Middle frontal gyrus (tissue), 1 donor: ENCODE measurements around the gene ESRRA.
"Not testable (repeated sequence)": the region's sequence is repeated elsewhere in the genome, so short reads cannot be mapped to it uniquely, and the experiment has no call there.

Experiments used
- DNase-seq: peaks from one replicate; pipeline ENCODE4 v3.0.0-alpha.2; 2015; ENCODE audit warnings: low spot score; ENCODE audit errors: extremely low spot score

ESRRA gene

DNA sequence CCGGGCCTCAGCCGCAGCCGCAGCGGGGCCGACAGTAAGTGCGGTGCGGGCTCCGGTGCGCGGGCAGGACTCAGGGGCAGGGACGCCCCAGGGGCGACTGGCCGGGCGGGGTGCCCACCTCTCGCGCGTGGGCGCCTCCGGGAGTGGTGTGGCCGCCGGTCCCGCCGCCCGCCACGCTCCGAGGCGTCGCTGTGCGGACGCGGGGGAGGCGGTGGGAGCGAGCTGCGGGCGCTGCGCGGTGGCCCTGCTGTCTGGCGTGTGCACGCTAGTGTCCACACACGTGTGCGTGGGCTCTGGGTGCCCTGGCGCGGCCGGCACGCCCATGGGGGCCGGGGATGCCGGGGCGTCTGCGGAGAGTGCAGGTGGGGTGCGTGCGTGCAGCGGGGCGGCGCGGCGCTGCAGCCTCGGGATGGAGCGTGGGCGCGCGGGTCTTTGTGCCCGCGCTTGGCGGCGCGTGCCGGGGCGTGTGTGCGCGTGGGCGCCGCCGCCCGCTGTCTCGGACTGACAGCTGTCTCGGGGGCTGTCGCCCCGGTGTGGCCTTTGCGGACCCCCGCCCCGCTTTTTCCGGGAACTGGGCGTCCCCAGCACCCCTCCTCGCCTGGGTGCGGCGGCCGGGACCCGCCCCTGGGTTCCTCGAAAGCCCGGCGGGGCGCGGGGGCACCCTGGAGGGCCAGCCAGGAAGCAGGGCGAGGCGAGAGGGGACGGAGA is 13.4 kb upstream of the ESRRA start:
- DNase-seq = no peak

DNA sequence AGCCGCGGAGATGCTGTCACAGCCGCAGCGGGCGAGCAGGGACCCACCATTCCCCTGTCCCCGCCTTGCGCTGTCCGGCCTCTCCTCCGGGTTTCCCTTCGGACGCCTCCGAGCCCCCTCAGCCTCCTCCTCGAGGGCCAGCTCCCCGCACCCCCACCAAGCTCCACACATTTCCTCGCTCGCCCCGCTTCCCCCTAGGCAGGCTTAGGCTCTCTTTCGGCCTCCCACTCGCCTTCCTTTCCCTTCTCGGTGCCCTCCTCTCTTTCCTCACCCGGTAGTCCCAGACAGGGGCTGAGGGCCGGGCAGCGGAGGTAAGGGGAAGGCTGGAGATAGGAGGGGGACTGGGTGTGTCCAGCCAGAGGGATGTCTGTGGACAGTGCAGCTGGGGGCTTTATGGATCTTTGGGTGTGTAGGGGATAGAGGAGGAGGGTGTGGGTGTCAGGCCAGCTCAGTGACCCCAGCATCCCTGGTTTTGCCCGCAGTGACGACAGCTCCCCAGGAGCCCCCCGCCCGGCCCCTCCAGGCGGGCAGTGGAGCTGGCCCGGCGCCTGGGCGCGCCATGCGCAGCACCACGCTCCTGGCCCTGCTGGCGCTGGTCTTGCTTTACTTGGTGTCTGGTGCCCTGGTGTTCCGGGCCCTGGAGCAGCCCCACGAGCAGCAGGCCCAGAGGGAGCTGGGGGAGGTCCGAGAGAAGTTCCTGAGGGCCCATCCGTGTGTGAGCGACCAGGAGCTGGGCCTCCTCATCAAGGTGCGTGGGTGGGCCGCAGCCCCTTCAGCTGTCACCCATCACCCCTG is 12.7 kb upstream of the ESRRA start:
- no peak for DNase-seq

DNA sequence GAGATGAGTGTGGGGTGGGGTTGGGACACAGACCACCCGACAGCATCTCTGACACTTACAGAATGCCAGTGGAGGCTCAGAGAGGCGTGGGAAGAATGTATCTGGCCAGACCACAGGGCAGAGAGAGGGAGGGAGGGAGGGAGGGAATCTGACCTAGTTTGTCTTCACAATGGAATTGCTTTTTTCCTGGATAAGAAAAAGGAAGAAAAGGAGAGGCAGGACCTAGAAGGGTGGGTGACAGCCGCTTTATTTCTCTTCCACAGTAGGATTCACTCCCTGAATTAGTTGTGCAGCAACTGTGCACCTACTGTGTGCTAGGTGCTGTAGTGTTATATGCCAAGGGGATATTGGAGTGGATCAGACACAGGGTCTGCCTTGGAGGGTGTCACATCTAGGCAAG is 10.6 kb upstream of the ESRRA start:
- DNase-seq = no peak

DNA sequence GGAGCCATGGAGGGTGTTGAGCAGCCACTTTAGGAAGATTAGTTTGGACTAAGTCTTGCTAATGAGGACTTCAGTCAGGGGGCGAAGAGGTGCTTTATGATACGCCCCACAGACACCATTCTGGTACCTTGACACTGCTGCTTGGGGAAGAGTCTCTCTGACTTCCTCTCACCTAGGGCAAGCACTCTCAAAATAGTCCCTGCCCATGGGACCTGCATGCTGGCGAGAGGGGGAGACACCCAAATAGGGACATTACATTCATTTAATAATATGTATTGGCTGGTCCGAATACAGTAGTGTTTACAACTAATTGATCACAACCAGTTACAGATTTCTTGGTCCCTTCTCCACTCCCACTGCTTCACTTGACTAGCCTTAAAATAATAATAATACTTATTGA is 9.6 kb upstream of the ESRRA start:
- DNase-seq = no peak

DNA sequence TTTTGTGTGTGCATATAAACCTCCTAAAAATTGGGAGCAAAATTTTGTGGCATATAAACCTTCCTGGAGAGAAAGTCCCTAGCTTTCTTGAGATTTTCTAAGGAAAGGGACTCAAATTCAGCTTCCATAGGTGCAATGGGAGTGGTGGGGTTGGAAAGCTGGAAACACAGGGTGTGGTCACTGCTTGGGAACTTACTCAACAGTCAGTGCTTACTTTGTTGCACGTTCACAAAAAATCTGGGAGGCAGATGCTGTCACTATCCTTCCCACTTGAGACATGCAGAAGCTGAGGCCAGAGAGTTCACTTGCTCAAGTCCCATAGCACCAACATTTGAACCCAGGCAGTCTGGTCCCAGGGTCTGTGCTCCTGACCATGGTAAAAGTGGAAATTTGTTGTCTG is 9.1 kb upstream of the ESRRA start:
- DNase-seq = no peak

DNA sequence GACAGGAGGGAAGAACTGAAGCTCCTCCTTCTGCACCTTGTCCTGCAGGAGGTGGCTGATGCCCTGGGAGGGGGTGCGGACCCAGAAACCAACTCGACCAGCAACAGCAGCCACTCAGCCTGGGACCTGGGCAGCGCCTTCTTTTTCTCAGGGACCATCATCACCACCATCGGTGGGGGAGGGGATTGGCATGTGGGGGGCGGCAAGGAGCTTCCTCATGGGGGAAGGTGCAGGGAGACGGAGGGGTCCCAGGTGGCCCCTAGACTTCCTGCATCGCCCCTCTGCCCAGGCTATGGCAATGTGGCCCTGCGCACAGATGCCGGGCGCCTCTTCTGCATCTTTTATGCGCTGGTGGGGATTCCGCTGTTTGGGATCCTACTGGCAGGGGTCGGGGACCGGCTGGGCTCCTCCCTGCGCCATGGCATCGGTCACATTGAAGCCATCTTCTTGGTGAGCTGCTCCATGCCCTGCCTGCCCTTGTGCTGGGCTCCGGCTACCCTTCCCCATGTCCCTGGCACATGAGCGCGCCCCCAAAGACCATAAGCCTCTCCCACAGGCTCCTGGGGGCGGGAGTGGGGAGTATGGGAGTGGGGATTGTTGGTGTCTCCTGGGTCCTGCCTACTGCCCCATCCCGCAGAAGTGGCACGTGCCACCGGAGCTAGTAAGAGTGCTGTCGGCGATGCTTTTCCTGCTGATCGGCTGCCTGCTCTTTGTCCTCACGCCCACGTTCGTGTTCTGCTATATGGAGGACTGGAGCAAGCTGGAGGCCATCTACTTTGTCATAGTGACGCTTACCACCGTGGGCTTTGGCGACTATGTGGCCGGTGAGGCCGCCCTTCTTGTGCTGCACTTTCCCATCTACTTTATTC is 8.3 kb upstream of the ESRRA start:
- no peak for DNase-seq

DNA sequence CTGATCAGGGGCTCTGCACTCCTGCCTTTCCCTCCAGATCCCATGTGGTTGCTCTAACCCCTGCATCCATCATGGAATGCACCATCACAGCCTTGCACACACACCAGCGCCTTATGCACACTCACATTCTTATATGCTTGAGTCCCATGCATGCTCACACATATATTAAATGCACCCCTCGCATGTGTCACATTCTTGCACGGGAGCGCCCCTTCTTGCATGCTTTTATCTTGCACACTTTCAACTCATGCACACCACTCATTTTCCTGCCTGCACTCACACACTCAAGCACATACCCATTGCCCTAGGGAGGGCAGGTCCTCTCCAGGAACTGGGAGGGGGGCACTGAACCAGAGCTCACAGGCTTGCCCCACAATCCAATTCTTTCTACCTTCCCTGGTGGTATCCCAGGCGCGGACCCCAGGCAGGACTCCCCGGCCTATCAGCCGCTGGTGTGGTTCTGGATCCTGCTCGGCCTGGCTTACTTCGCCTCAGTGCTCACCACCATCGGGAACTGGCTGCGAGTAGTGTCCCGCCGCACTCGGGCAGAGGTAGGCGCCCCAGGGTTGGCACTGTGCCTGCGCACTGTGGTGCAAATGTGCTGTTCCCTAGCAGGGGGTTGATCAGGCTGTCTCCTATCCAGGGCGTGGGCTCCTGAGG is 7.5 kb upstream of the ESRRA start:
- no peak for DNase-seq

DNA sequence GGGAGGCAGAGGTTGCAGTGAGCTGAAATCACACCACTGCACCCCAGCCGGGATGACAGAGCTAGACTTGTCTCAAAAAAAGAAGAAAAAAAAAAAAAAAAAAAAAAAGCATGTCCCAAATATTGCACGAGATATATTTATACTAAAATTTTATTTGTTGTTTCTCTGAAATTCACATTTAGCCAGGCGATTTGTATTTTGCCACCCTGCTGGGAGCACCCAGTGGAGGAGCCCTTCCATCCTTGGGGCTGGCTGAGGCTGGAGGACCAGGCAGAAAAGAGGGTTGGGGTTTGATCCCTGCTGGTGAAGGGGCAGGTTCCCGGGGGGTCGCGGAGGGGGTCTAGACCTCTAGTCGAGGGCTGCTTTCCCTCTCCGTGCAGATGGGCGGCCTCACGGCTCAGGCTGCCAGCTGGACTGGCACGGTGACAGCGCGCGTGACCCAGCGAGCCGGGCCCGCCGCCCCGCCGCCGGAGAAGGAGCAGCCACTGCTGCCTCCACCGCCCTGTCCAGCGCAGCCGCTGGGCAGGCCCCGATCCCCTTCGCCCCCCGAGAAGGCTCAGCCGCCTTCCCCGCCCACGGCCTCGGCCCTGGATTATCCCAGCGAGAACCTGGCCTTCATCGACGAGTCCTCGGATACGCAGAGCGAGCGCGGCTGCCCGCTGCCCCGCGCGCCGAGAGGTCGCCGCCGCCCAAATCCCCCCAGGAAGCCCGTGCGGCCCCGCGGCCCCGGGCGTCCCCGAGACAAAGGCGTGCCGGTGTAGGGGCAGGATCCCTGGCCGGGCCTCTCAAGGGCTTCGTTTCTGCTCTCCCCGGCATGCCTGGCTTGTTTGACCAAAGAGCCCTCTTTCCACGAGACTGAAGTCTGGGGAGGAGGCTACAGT is 6.1 kb upstream of the ESRRA start:
- no peak for DNase-seq

DNA sequence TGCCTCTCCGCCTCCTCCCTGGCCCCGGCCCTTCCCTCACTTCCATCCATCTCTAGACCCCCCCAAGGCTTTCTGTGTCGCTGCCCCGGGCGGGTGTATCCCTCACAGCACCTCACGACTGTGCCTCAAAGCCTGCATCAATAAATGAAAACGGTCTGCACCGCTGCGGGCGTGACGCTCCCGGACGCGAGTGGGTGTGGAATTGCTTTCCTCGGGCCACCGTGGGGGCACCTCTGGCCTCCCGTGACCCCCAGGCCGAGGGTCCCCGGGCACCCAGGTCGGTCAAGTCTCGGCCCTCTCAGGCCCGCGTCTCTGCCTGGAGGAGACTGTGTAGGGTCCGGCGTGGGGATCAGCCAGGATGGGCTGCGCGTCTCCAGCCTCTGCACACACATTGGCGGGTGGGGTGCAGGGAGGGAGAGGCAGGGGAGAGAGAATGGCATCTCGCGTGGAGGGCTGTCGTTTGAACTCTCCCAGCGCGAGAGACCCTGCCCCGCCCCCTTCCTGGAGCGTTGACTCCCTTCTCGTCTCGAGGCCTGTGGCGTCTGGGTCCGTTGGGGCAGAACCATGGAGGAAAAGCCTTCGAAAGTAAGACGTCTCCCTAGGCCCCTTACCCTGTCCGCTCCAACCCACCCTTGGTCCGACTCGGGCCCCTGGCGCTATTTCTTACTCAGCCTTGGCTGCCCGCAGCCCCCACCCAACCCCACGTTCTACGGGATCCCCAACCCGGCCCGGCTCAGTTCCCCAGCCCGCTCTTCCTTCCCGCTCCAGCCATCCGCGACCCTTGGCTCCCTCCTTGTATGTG is 5.3 kb upstream of the ESRRA start, which contains the start of gene CATSPERZ:
Gene CATSPERZ (plus strand): TSS at position 512 of the 802 bp plus-strand sequence. CDS start 53 bp downstream, at position 565.
- DNase-seq = no peak

DNA sequence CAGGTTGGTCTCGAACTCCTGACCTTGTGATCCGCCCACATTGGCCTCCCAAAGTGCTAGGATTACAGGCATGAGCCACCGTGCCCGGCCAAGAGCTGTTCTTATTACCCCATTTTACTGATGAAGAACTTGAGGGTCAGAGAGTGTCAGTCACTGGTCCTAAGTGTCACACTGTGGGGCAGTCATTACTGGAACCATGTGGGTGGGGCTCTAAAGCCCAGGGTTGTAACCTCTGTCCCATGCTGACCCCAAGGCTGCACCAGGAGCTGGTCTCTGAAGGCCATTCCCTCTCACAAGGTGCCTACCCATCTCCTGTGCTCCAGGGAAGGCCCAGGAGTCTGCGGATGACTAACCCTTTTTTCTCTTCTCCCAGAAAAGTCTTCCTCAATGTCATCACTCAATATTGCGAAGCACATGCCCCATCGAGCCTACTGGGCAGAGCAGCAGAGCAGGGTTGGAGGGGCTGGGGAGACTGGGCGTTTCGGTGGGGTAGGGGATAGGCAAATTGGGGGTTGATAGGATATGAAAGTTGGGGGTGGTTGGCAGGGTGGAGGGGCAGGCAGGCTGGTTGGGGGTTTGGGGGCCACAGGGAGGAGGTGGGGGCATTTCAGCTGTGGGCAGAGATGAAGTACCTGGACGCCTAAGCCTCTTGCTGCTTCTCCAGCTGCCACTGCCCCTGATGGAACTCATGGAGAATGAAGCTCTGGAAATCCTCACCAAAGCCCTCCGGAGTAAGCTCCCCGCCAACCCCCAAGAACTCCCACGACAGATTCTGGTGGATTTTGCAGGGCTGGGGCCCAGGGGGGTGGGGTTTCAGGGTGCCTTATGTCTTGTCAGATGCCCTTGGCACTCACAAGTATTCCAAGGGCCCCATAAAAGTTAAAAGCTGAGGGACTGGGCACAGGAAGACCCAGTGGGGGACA is 2.0 kb upstream of the ESRRA start:
- no peak for DNase-seq

DNA sequence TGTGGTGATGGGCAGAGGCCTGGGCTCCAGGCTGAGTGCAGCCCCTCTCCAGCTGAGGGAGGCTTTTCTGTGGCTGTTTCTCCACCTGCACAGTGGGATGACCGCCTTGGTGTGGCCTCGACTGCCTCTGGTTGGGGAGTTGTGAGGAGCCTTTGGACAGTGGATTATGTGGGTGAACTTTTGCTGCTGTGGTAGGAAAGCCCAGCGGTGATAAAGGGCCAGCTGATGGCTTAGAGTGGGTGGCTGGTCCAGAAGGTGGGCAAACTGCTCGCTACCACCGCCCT is 1.4 kb upstream of the ESRRA start:
- no peak for DNase-seq

DNA sequence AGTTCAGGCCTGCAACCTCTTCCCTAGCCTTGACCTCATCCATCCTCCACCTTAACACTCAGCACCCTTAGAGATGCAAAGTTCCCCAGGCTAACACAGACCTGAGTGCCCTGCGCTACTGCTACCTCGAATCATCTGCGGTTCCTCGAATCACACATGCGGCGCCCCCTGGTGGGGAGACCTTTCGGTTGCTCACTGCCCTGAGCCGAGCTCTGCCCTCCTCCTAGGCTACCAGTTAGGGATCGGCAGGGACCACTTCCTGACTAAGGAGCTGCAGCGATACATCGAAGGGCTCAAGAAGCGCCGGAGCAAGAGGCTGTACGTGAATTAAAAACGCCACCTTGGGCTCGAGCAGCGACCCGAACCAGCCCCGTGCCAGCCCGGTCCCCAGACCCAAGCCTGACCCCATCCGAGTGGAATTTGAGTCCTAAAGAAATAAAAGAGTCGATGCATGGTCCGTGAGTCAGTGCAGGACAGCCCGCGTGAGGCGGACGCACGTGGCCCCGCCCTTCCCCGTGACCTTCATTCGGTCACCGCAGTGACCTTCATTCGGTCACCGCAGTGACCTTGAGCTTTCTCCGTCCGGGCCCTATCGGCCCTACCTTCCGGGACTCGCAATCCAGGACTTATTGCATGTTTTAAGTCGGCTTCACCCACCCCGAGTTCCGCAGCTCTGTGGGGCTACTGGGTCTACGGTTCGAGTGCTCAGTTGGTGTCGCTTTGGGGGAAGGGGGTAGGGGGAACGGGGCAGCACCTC is 830 bp upstream of the ESRRA start:
- peak; percentile 78 for DNase-seq

DNA sequence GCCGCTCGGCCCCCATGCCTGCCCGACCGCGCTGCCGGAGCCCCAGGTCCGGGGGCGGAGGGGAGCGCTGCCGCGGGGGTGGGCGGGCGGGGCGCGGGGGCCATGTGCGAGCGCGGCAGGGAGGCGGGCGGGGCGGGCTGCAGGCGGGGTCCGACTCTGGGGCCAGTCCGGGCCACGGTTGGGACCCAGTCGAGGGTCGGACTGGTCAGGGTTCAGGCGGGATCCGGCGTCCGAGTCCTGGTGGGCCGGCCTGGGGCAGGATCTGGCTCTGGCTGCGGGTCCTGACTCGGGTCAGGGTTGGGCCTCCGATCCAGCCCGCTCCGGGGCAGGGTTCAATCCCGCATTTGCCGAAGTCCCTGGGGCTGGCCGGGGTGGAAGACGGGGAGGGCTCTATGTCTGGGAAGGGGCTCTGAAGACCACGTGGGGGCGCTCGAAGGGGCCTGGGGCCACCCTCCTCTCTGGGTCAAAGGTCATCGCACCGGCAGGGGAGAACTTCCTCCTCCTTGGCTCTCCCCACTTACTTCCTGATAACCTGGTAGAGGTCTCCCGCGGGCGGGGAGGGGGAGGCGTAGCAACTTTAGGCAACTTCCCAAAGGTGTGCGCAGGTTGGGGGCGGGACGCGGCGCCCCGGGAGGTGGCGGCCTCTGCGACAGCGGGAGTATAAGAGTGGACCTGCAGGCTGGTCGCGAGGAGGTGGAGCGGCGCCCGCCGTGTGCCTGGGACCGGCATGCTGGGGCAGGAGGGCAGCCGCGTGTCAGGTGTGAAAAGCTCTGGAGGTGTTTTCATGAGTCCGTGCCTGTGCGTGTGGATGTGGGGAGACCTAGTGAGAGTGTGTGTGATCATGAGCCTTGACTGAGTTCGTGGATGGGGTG is 603 bp downstream of the ESRRA start:
- no peak for DNase-seq

DNA sequence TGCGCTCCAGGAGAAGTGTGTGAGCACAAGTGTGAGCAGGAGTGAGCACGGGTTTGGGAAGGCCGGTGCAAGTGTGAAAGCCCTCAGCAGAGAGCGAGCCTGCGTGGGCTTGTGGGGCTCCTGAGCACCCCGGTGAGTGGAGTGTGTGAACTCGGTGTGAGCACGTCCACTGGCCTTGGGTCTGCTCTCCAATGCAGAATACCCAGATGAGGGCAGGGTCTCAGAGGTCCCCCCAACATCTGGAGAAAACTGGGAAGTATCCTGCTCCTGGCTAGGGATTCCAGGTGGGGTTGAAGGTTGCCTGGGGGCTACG is 1.2 kb downstream of the ESRRA start:
- no peak for DNase-seq

DNA sequence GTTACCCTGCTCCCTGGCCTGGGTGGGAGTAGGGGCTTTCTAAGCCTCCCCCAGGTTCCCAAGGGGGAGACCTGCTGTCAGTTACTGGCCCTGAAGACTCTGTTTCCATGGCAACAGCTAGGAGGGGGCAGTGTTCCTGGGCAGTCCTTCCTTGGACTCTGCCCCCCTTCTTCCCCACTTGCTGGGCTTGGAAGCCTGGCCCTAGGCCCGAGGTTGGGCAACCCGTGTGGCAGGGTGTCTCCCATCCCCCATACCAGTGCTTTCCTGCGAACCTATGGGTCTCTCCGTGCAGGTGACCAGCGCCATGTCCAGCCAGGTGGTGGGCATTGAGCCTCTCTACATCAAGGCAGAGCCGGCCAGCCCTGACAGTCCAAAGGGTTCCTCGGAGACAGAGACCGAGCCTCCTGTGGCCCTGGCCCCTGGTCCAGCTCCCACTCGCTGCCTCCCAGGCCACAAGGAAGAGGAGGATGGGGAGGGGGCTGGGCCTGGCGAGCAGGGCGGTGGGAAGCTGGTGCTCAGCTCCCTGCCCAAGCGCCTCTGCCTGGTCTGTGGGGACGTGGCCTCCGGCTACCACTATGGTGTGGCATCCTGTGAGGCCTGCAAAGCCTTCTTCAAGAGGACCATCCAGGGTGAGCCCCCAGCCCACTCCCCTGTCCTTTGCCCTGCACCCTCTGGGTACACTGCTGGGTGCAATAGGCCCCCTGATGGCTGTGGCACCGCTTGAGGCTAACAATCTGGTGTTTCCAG is 1.7 kb downstream of the ESRRA start:
- no peak for DNase-seq

DNA sequence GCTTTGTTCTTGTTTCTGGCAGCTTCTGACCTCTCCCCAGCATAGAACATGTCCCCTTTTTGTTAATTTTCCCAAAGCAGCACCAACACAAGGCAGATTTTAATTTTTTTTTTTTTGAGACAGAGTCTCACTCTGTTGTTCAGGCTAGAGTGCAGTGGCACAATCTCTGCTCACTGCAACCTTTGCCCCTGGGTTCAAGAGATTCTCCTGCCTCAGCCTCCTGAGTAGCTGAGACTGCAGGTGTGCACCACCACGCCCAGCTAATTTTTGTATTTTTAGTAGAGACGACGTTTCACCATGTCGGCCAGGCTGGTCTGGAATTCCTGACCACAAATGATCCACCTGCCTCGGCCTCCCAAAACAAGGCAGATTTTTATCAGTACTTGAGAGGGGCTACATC is 2.5 kb downstream of the ESRRA start:
- not testable (repeated sequence) for DNase-seq
